Measurements from ENCODE around the gene CPE. TPM values are rescaled to one million over a fixed set of nuclear protein-coding genes. Genes with fewer than 3 reads are reported as not detected.

Gene CPE
- polyA plus RNA-seq, 1 experiment = 0.44 TPM

GRCh38 chr4:165493359-165493758, 114.6 kb downstream of the CPE start:
- no peak overlapping the region for H3K4me3 ChIP-seq (ENCODE audit: low read depth, low read length)
- no peak for DNase-seq (ENCODE audit: low read depth)
- TF ChIP-seq CTCF (IDR thresholded peaks at IDR 0.05; ENCODE audit: insufficient read depth, low read depth, low read length) = peak; percentile 74
- ChIA-PET POLR2A (no interaction called here), CTCF (interaction anchor here (0.8 to 2.8 kb wide), 10 partner anchors 9 to 594 kb away, joined by 3 to 9 read pairs (median 4); no protein-coding TSS in a partner anchor)
- no peaks in the 10 kb centered on the region for H3K36me3 ChIP-seq (ENCODE audit: control insufficient read depth, insufficient read depth, low read length)
- no peaks in the 10 kb centered on the region for H3K27me3 ChIP-seq (ENCODE audit: control insufficient read depth, insufficient read depth, low read length)

GRCh38 chr4:165502916-165503907, 124.4 kb downstream of the CPE start:
- CTCF ChIA-PET = interaction anchor here (0.6 to 2.2 kb wide), 2 partner anchors 10 to 23 kb away, joined by 3 to 6 read pairs; no protein-coding TSS in a partner anchor
- DNase-seq (ENCODE audit: low read depth) = no peak
- no peak for TF ChIP-seq CTCF (IDR thresholded peaks at IDR 0.05; ENCODE audit: insufficient read depth, low read depth, low read length)
- no peaks in the 10 kb centered on the region for H3K27me3 ChIP-seq (ENCODE audit: control insufficient read depth, insufficient read depth, low read length)
- no peaks in the 10 kb centered on the region for H3K36me3 ChIP-seq (ENCODE audit: control insufficient read depth, insufficient read depth, low read length)
- H3K4me3 ChIP-seq (ENCODE audit: low read depth, low read length) = no peak overlapping the region
- POLR2A ChIA-PET = no interaction called here

GRCh38 chr4:165504184-165504583, 125.4 kb downstream of the CPE start:
- CTCF ChIA-PET = interaction anchor here (0.6 kb wide), 1 partner anchor 24 kb away, joined by 3 read pairs; no protein-coding TSS in a partner anchor
- no peaks in the 10 kb centered on the region for H3K36me3 ChIP-seq (ENCODE audit: control insufficient read depth, insufficient read depth, low read length)
- no peak for TF ChIP-seq CTCF (IDR thresholded peaks at IDR 0.05; ENCODE audit: insufficient read depth, low read depth, low read length)
- no peak for DNase-seq (ENCODE audit: low read depth)
- no peaks in the 10 kb centered on the region for H3K27me3 ChIP-seq (ENCODE audit: control insufficient read depth, insufficient read depth, low read length)
- POLR2A ChIA-PET = no interaction called here
- no peak overlapping the region for H3K4me3 ChIP-seq (ENCODE audit: low read depth, low read length)

GRCh38 chr4:165505958-165506837, 127.4 kb downstream of the CPE start:
- no peak for DNase-seq (ENCODE audit: low read depth)
- no peak overlapping the region for H3K4me3 ChIP-seq (ENCODE audit: low read depth, low read length)
- ChIA-PET POLR2A (no interaction called here), CTCF (interaction anchor here (0.5 to 2.9 kb wide), 3 partner anchors 13 to 1188 kb away, joined by 3 to 9 read pairs (median 4); no protein-coding TSS in a partner anchor)
- H3K36me3 ChIP-seq (ENCODE audit: control insufficient read depth, insufficient read depth, low read length) = no peaks in the 10 kb centered on the region
- no peaks in the 10 kb centered on the region for H3K27me3 ChIP-seq (ENCODE audit: control insufficient read depth, insufficient read depth, low read length)
- TF ChIP-seq CTCF (IDR thresholded peaks at IDR 0.05; ENCODE audit: insufficient read depth, low read depth, low read length) = no peak

Measured in BJ (cell line).